Fibroblast of lung (primary cell): ENCODE results near the gene ADORA2B.

Experiments used
- CTCF ChIP-seq, 2 donors: IDR thresholded peaks in 1 of 2; conservative IDR thresholded peaks in 1 of 2; 1 replicate in 1 of 2; 2 replicates in 1 of 2; pipeline ENCODE4 v1.5.1; 2011 to 2012; ENCODE audit warnings: low read length in 2 of 2, control low read depth in 1 of 2, inconsistent platforms in 1 of 2, low read depth in 1 of 2, mild to moderate bottlenecking in 1 of 2
- EZH2 ChIP-seq: IDR thresholded peaks from 2 replicates; pipeline ENCODE4 v1.5.1; 2012; ENCODE audit warnings: low read length, control low read depth, mild to moderate bottlenecking; ENCODE audit errors: missing control alignments

- no peak for TF ChIP-seq EZH2
- TF ChIP-seq CTCF (conservative IDR thresholded peaks at IDR 0.05 in 1 of 2, IDR thresholded peaks at IDR 0.05 in 1 of 2; ENCODE audit: low read depth in 1 of 2, low read length in 2 of 2): no peak
Measured at GRCh38 chr17:15896834-15897233, 48.1 kb upstream of the ADORA2B start.
